Colonic mucosa (tissue), 4 donors: ENCODE data around the gene PRR32. TPM values are rescaled to one million over a fixed set of nuclear protein-coding genes. Genes with fewer than 3 reads are reported as not detected.

Source experiments
- DNase-seq: peaks from one replicate; pipeline ENCODE4 v3.0.0-alpha.2; 2020
- H3K27ac ChIP-seq: fragments of 200-600 bp; one replicate; pipeline ENCODE4 v1.8.0; 2021
- H3K27me3 ChIP-seq: fragments of 200-600 bp; one replicate; pipeline ENCODE4 v1.8.0; 2021
- H3K36me3 ChIP-seq: fragments of 200-600 bp; one replicate; pipeline ENCODE4 v1.8.0; 2021
- H3K4me1 ChIP-seq: fragments of 200-600 bp; one replicate; pipeline ENCODE4 v1.8.0; 2021; ENCODE audit warnings: mild to moderate bottlenecking
- H3K4me3 ChIP-seq: fragments of 200-600 bp; one replicate; pipeline ENCODE4 v1.8.0; 2021
- H3K9ac ChIP-seq, 2 donors: one replicate each; pipeline ENCODE4 v1.7.0; 2013; ENCODE audit warnings: control low read depth in 2 of 2, low read depth in 2 of 2, low read length in 2 of 2
- H3K9me3 ChIP-seq: fragments of 200-600 bp; one replicate; pipeline ENCODE4 v1.8.0; 2021
- CTCF ChIP-seq: fragments of 200-600 bp; IDR thresholded peaks from one replicate; pipeline ENCODE4 v1.8.0; 2022; ENCODE audit warnings: antibody characterized with exemption, mild to moderate bottlenecking
- intact Hi-C: fragments of 100-400 bp; cut with DNase I; formaldehyde crosslinking; loops from one replicate; pipeline ENCODE4 v1.14.1; 2022
- total RNA-seq, 2 donors: library from RNA; stranded (reverse); fragmentation: NEBNext Ultra II Directional in 1 of 2; extraction: Animal tissue kit (Norgen Biotek cat#: 25700) in 1 of 2; gene quantifications; one replicate each; pipeline ENCODE4 v1.2.1, GENCODE V29; 2021
- donor health status: healthy.
- donor health status: DM: no; HTN: no; CAD: no.
- donor health status: DM: no; HTN: no; CAD: no.

The PRR32 gene
- total RNA-seq, 2 donors from 2014 or later = not detected

DNA sequence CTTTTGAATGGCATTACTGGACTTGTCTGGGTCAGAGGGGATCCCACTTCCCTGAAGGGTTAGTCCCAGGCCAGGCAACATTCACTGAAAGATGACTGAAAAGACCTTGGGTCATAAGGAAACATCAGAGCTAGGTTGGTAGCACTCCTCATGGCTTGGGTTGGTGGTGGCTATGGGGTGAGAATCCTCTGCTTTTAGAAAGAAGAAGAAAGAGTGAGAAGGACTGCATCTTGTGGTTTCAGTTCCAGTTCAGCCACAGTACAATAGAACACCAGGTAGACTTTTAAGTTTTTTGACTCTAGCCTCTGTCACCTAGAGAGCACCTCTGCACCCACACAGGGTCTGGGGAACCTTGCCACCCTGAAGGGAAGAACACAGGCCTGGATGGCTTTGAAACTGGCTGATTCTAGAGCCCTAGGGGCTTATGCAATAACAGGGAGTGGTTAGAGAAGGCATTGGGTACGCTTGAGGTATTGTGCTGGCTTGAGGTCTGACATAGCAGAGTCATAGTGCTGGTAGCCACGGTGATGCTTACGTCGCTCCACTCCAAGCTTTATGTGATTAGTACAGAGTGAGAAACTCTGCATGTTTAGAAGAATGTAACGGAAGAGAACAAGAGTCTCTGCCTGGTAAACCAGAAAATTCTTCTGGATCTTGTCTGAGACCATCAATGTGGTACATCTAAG is 36.5 kb downstream of the PRR32 start:
- Histone ChIP-seq H3K36me3 (no peaks in the 10 kb centered on the region), H3K27me3 (no peaks in the 10 kb centered on the region), H3K9me3 (no peaks in the 10 kb centered on the region), H3K9ac (no peak overlapping the region), H3K4me3 (no peak overlapping the region), H3K4me1 (no peaks in the 10 kb centered on the region), H3K27ac (no peak overlapping the region)
- no peak for DNase-seq
- intact Hi-C loops = no loop called here
- no peak for TF ChIP-seq CTCF
